H9 (cell line): Measurements from ENCODE around the gene DMBT1. TPM values are rescaled to one million over a fixed set of nuclear protein-coding genes. Genes with fewer than 3 reads are reported as not detected.

ENCODE experiments used
- DNase-seq: peaks from one replicate; pipeline ENCODE4 v3.0.0-alpha.2; 2017
- H2AFZ ChIP-seq: one replicate; pipeline ENCODE4 v1.6.1; 2013; ENCODE audit warnings: mild to moderate bottlenecking, low read length, control low read depth, moderate library complexity
- H2AK5ac ChIP-seq: 2 replicates; pipeline ENCODE4 v1.6.1; 2013; ENCODE audit warnings: low read length, control low read depth, mixed read lengths; ENCODE audit not compliant: insufficient read length
- H2BK120ac ChIP-seq: one replicate; pipeline ENCODE4 v1.6.1; 2013; ENCODE audit warnings: low read depth, mild to moderate bottlenecking, low read length, control low read depth, inconsistent platforms; ENCODE audit not compliant: poor library complexity, severe bottlenecking
- H2BK12ac ChIP-seq: 2 replicates; pipeline ENCODE4 v1.6.1; 2013; ENCODE audit warnings: low read length, control low read depth, mixed read lengths, low read depth; ENCODE audit not compliant: insufficient read length
- H2BK15ac ChIP-seq: 2 replicates; pipeline ENCODE4 v1.6.1; 2013; ENCODE audit warnings: low read depth, low read length, control low read depth
- H2BK20ac ChIP-seq: one replicate; pipeline ENCODE4 v1.6.1; 2013; ENCODE audit warnings: low read depth, mild to moderate bottlenecking, low read length, control low read depth, inconsistent platforms; ENCODE audit not compliant: poor library complexity, severe bottlenecking
- H2BK5ac ChIP-seq: 2 replicates; pipeline ENCODE4 v1.6.1; 2013; ENCODE audit warnings: low read length, control low read depth, mixed read lengths; ENCODE audit not compliant: insufficient read length
- H3K14ac ChIP-seq: 2 replicates; pipeline ENCODE4 v1.6.1; 2013; ENCODE audit warnings: low read length, control low read depth; ENCODE audit not compliant: insufficient read depth
- H3K18ac ChIP-seq: 2 replicates; pipeline ENCODE4 v1.6.1; 2013; ENCODE audit warnings: low read depth, mild to moderate bottlenecking, mixed read lengths, low read length, control low read depth; ENCODE audit not compliant: insufficient read length
- H3K23ac ChIP-seq: 2 replicates; pipeline ENCODE4 v1.6.1; 2013; ENCODE audit warnings: low read length, control low read depth, mixed read lengths, low read depth; ENCODE audit not compliant: insufficient read length
- H3K23me2 ChIP-seq: 2 replicates; pipeline ENCODE4 v1.6.1; 2013; ENCODE audit warnings: low read depth, mild to moderate bottlenecking, mixed read lengths, low read length, control low read depth; ENCODE audit not compliant: insufficient read length, poor library complexity, severe bottlenecking
- H3K27ac ChIP-seq: 2 replicates; pipeline ENCODE4 v1.5.1; 2013; ENCODE audit warnings: low read length, control low read depth, mixed read lengths, low read depth; ENCODE audit not compliant: insufficient read length
- H3K27me3 ChIP-seq: 2 replicates; pipeline ENCODE4 v1.6.1; 2013; ENCODE audit warnings: low read length, control low read depth, inconsistent platforms; ENCODE audit not compliant: insufficient read depth
- H3K4ac ChIP-seq: 2 replicates; pipeline ENCODE4 v1.6.1; 2013; ENCODE audit warnings: low read depth, mild to moderate bottlenecking, control low read depth, inconsistent platforms, low read length, moderate library complexity
- H3K4me1 ChIP-seq: 2 replicates; pipeline ENCODE4 v1.6.1; 2013; ENCODE audit warnings: low read length, control low read depth, inconsistent platforms; ENCODE audit not compliant: insufficient read depth
- H3K4me2 ChIP-seq: 2 replicates; pipeline ENCODE4 v1.6.1; 2013; ENCODE audit warnings: low read length, control low read depth, mixed read lengths; ENCODE audit not compliant: insufficient read length, insufficient read depth
- H3K56ac ChIP-seq: 2 replicates; pipeline ENCODE4 v1.6.1; 2013; ENCODE audit warnings: low read depth, mild to moderate bottlenecking, mixed read lengths, low read length, control low read depth; ENCODE audit not compliant: insufficient read length
- H3K79me1 ChIP-seq: 2 replicates; pipeline ENCODE4 v1.6.1; 2013; ENCODE audit warnings: low read depth, mild to moderate bottlenecking, moderate library complexity, low read length, control low read depth, inconsistent platforms; ENCODE audit not compliant: insufficient read depth, poor library complexity, severe bottlenecking
- H3K79me2 ChIP-seq: 2 replicates; pipeline ENCODE4 v1.6.1; 2013; ENCODE audit warnings: low read length, control low read depth, inconsistent platforms; ENCODE audit not compliant: insufficient read depth
- H3K9ac ChIP-seq: 2 replicates; pipeline ENCODE4 v1.6.1; 2013; ENCODE audit warnings: low read length, control low read depth, mixed read lengths; ENCODE audit not compliant: insufficient read length; ENCODE audit errors: extremely low read depth
- H3K9me3 ChIP-seq: one replicate; pipeline ENCODE4 v1.6.1; 2013; ENCODE audit warnings: low read depth, low read length, inconsistent platforms; ENCODE audit not compliant: control insufficient read depth
- H3T11ph ChIP-seq: one replicate; pipeline ENCODE4 v1.6.1; 2013; ENCODE audit warnings: mild to moderate bottlenecking, low read length, control low read depth, inconsistent platforms
- H4K20me1 ChIP-seq: one replicate; pipeline ENCODE4 v1.6.1; 2013; ENCODE audit not compliant: control insufficient read depth, insufficient read length, insufficient read depth
- H4K5ac ChIP-seq: 2 replicates; pipeline ENCODE4 v1.6.1; 2013; ENCODE audit warnings: low read depth, mild to moderate bottlenecking, mixed read lengths, low read length, control low read depth; ENCODE audit not compliant: insufficient read length
- H4K8ac ChIP-seq: replicated peaks from 2 replicates; pipeline ENCODE4 v1.6.1; 2013; ENCODE audit warnings: low read length, control low read depth, mixed read lengths, low read depth; ENCODE audit not compliant: insufficient read length
- H4K91ac ChIP-seq: 2 replicates; pipeline ENCODE4 v1.6.1; 2013; ENCODE audit warnings: low read depth, mild to moderate bottlenecking, moderate library complexity, mixed read lengths, low read length, control low read depth; ENCODE audit not compliant: insufficient read length
- H3K27ac Mint-ChIP-seq, 3 experiments: 2 replicates in 2 of 3; 3 replicates in 1 of 3; pipeline ENCODE4 v1.8.0; 2020 to 2021; ENCODE audit warnings: mixed read lengths in 3 of 3, mild to moderate bottlenecking in 1 of 3, moderate library complexity in 1 of 3
- H3K27me3 Mint-ChIP-seq: 2 replicates; pipeline ENCODE4 v1.8.0; 2021; ENCODE audit warnings: low read depth, mild to moderate bottlenecking, moderate library complexity, mixed read lengths
- H3K36me3 Mint-ChIP-seq, 3 experiments: 2 replicates in 2 of 3; 3 replicates in 1 of 3; pipeline ENCODE4 v1.8.0; 2020 to 2021; ENCODE audit warnings: low read depth in 3 of 3, mixed read lengths in 3 of 3; ENCODE audit not compliant: insufficient read depth in 1 of 3
- H3K4me1 Mint-ChIP-seq, 2 experiments: 2 replicates each; pipeline ENCODE4 v1.8.0; 2020; ENCODE audit warnings: mixed read lengths in 2 of 2
- H3K4me3 Mint-ChIP-seq, 2 experiments: 2 replicates in 1 of 2; 3 replicates in 1 of 2; pipeline ENCODE4 v1.8.0; 2020 to 2021; ENCODE audit warnings: mild to moderate bottlenecking in 2 of 2, mixed read lengths in 2 of 2, moderate library complexity in 1 of 2
- H3K9me3 Mint-ChIP-seq, 2 experiments: 2 replicates in 1 of 2; 3 replicates in 1 of 2; pipeline ENCODE4 v1.8.0; 2020; ENCODE audit warnings: mild to moderate bottlenecking in 2 of 2, mixed read lengths in 2 of 2, moderate library complexity in 1 of 2
- CTCF ChIP-seq: fragments of 200-600 bp; sonication (generic); conservative IDR thresholded peaks from 3 replicates; pipeline ENCODE4 v1.8.0; 2021; ENCODE audit warnings: antibody characterized with exemption, mild to moderate bottlenecking
- WGBS: extraction: QIAGEN DNeasy Blood & Tissue Kit; methylation state at CpG from one replicate; pipeline ENCODE4 v1.1.7; 2013; ENCODE audit warnings: missing lambda C conversion rate, low lambda C conversion rate, mixed read lengths; ENCODE audit not compliant: insufficient read length; ENCODE audit errors: extremely low coverage; 5-methylcytosine and 5-hydroxymethylcytosine counted together
- total RNA-seq: library from RNA; stranded (reverse); gene quantifications from 2 replicates; pipeline ENCODE4 v1.2.1, GENCODE V29; 2021

Gene DMBT1
- total RNA-seq, 1 experiment from 2014 or later: 0.04 TPM

DNA sequence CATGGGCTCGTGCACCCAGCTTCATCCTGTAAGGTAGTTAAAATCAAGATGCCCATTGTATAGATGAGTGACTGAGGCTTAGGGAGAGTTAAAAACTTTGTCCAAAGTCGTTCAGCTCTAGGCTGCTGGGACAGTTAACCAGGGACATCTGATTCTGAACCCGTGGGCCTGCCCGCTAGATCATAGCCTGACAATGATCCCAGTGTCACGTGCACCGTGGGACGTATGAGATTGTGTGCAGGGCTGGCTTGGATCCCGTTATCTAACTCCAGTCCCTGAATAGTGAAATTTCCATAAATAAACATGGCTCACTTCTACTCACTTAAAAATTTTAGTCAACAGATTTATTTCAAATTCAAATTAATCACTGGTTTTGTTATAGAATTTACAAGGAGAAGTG lies 114.2 kb downstream of the DMBT1 start:
- H3K36me3 Mint-ChIP-seq: no peaks in the 10 kb centered on the region
- H3K4me3 Mint-ChIP-seq: no peak overlapping the region

More for the DNA sequence above, 114.2 kb downstream of the DMBT1 start:
- Histone ChIP-seq H3K18ac (no peak overlapping the region), H3K56ac (no peak overlapping the region), H3K27ac (no peak overlapping the region), H2BK20ac (no peak overlapping the region), H3K27me3 (no peaks in the 10 kb centered on the region), H3K4me2 (no peak overlapping the region), H3K14ac (no peak overlapping the region), H3K9me3 (no peaks in the 10 kb centered on the region), H3K79me1 (no peaks in the 10 kb centered on the region), H4K8ac (no peak overlapping the region), H2BK12ac (no peak overlapping the region), H3K4me1 (no peaks in the 10 kb centered on the region), H2BK15ac (no peak overlapping the region), H3K23ac (no peak overlapping the region), H4K5ac (no peak overlapping the region), H3K23me2 (no peaks in the 10 kb centered on the region), H3K4ac (no peak overlapping the region), H3T11ph (no peak overlapping the region), H2BK5ac (no peak overlapping the region), H2AFZ (no peak overlapping the region), H2BK120ac (no peak overlapping the region), H3K79me2 (no peaks in the 10 kb centered on the region), H4K20me1 (no peaks in the 10 kb centered on the region), H3K9ac (no peak overlapping the region), H2AK5ac (no peak overlapping the region), H4K91ac (no peak overlapping the region)
- Mint-ChIP-seq H3K27me3 (peaks cover 8% of the 10 kb centered on the region), H3K4me1 (peaks cover 6% of the 10 kb centered on the region in 2 experiments; a peak in 2 of 4 replicates), H3K9me3 (no peaks in the 10 kb centered on the region; a peak in 2 of 5 replicates), H3K27ac (no peak overlapping the region)
- no peak for DNase-seq
- WGBS: no CpG with 5 or more reads among the region's 8 CpGs
- no peak for TF ChIP-seq CTCF
